Measurements from ENCODE around the gene SMYD3.

GRCh38 chr1:246254854-246255253, 252.2 kb downstream of the SMYD3 start:
- TF ChIP-seq POLR2A (IDR thresholded peaks at IDR 0.05) (no peak), CTCF (IDR thresholded peaks at IDR 0.05) (no peak)

Measured in heart left ventricle (tissue), 13 donors.